AG10803 (cell line): ENCODE measurements around the gene OR8J3.

Source experiments
- DNase-seq: peaks from one replicate; pipeline ENCODE4 v3.0.0; 2010; ENCODE audit warnings: low read depth
- H3K4me3 ChIP-seq: 2 replicates; pipeline ENCODE4 v1.5.1; 2011; ENCODE audit warnings: mild to moderate bottlenecking, low read length, control low read depth
- TF ChIP-seq, protein P1 (sequence below): conservative IDR thresholded peaks from 2 replicates; pipeline ENCODE4 v1.5.1; 2011; ENCODE audit warnings: mild to moderate bottlenecking, low read length, control low read depth, inconsistent platforms

OR8J3 gene, protein sequence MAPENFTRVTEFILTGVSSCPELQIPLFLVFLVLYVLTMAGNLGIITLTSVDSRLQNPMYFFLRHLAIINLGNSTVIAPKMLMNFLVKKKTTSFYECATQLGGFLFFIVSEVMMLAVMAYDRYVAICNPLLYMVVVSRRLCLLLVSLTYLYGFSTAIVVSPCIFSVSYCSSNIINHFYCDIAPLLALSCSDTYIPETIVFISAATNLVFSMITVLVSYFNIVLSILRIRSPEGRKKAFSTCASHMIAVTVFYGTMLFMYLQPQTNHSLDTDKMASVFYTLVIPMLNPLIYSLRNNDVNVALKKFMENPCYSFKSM

DNA sequence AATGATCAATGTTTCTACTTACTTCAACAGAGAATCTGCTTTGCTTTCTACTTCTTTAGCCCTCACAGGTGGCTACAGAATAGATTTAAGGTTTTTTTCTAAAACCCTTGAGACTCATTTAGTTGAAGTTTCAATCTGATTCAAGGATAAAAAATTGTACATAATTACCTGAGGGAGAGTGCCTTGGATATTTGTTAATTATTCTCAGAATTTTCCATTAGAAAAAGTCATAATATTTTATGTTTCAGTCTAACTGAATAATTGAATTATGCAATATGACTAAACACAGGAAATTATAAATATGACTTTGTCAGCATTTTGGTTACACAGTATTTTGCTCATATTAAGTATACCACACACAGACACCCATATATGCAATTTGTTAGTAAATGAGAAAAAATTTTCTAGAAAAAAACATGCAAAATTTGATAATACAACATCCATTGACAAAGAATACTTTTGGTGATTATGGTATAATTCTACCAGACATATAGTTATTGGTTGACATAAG lies at the start of gene OR8J3:
Gene OR8J3, minus strand, starts transcription at position 51 of the 511 bp plus-strand sequence. CDS start 2,483 bp downstream, outside the sequence.
- TF ChIP-seq, protein P1, sequence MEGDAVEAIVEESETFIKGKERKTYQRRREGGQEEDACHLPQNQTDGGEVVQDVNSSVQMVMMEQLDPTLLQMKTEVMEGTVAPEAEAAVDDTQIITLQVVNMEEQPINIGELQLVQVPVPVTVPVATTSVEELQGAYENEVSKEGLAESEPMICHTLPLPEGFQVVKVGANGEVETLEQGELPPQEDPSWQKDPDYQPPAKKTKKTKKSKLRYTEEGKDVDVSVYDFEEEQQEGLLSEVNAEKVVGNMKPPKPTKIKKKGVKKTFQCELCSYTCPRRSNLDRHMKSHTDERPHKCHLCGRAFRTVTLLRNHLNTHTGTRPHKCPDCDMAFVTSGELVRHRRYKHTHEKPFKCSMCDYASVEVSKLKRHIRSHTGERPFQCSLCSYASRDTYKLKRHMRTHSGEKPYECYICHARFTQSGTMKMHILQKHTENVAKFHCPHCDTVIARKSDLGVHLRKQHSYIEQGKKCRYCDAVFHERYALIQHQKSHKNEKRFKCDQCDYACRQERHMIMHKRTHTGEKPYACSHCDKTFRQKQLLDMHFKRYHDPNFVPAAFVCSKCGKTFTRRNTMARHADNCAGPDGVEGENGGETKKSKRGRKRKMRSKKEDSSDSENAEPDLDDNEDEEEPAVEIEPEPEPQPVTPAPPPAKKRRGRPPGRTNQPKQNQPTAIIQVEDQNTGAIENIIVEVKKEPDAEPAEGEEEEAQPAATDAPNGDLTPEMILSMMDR = no peak
- H3K4me3 ChIP-seq = no peak within 1 kb of the TSS

DNA sequence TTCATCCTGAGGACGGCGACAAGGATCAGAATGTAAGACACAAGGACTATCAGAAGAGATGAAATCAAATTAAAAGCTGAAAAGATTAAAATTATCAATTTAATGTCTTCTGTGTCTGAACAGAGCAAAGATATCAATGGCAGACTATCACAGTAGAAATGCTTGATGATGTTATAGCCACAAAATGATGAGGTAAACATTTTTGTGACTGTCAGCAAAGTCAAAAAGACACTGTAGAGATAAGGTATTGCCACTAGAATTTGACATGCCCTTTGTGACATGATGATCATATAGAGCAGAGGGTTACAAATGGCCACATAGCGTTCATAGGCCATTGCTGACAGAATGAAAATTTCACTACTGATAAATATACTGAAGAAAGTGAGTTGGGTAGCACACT lies 48.6 kb upstream of the OR8J3 start:
- H3K4me3 ChIP-seq = no peak overlapping the region
- TF ChIP-seq, protein P1 = no peak
- DNase-seq = no peak

More for the DNA sequence above, at the start of gene OR8J3:
- DNase-seq = no peak

DNA sequence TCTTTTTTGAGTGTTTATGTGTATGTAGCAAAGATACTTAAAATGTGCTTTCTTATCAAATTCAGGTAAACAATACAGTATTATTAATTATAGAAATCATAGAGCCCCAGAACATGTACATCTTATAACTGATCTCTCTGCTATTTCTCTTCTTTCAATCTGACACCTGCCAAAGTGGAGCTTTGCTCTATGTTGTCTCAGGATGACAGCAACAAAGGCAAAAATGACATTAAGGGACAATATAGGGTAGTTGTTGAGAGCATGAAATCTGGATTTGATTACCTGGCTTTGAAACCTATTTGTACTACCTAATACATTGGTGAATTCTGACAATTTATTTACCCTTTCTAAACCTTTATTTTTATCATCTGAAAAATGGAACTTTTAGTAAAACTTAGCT lies 43.5 kb upstream of the OR8J3 start:
- DNase-seq = no peak
- TF ChIP-seq, protein P1 = no peak
- H3K4me3 ChIP-seq = no peak overlapping the region

DNA sequence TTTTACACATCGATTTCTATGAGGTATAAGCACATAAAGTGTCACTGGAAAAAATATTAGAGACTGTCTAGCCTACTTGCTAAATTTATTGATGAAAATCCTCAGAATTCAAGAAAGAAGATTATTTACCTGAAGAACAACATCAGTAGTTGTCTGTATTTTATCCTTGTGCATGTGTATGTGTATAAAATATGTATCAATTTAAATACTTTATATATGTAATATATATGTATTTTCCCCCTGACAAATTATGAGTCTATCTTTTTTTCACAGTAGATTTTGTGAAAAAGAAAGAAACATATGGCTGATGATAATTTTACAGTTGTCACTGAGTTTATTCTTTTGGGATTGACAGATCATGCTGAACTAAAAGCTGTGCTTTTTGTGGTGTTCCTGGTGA lies 36.3 kb upstream of the OR8J3 start, which contains the start of gene OR5J2:
Gene OR5J2, plus strand, starts transcription at position 301 of the 400 bp plus-strand sequence. Its CDS starts 0 bp downstream, at position 301.
- DNase-seq = no peak
- H3K4me3 ChIP-seq = no peak within 1 kb of the TSS
- TF ChIP-seq, protein P1 = no peak

DNA sequence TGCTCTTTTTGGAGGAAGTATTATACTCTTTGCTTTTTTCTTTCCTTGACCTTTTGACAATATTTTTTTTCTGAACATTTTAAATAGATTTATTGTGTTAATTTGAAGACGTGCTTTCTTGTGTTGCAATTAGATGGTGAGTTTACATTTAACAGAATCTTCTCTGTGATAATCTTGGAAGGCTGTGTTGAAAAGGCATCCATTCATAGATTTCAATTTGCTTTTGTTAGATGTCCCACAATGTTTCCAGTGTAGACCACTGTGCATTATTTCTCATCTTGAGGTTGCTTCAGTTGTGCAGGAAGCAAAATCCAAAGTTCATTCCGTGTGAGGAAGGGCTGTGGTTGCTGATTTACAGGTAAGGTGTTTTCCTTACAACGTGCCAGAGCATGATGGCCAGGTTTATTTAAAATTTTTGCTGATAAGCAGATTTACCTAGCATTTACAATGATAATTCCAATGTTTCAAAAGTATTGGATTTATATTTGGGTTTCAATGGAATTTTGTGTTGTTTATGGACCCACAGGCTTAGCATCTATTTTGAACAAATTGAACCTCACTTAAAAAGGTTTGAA lies 32.3 kb upstream of the OR8J3 start:
- TF ChIP-seq, protein P1 = no peak
- no peak overlapping the region for H3K4me3 ChIP-seq
- DNase-seq = no peak

DNA sequence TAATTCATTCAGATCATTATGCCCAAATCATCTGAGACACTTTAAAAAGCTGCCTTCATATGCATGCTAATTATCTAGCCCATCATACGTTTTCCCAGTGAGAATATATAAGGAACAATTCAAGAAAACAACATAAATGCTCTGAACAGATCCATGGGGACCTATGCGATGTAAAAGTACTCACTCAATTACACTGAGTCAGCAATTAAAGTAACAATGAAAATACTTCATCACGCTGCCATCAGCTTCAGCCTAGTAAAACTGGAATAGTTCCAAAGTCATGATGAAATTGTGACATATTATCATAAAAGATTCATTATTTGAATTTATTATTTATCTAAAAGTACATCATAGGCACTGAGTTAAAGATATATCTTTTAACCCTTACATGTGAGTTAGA lies 23.8 kb upstream of the OR8J3 start:
- DNase-seq = no peak
- H3K4me3 ChIP-seq = no peak overlapping the region
- TF ChIP-seq, protein P1 = no peak

DNA sequence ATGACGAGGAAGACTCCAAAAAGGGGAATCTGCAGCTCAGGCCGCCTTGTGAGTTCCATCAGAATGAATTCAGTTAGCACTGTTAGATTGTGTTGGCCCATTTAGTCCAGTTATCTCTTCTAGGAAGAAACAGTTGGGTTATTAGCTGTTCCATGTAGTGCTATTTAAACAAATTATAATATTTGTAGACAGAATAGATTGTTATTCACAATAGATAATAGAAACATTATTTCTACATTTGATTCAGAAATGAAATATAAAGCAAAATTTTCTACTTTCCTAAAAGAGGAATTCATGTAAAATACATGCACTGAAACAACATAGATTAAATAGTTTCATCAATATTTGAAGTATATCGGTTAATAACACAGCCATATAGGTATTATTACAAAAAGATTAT lies 20.2 kb upstream of the OR8J3 start, which contains the start of gene OR8K5:
Gene OR8K5, minus strand, starts transcription at position 101 of the 400 bp plus-strand sequence. Its CDS starts 0 bp downstream, at position 101.
- no peak for DNase-seq
- no peak within 1 kb of the TSS for H3K4me3 ChIP-seq
- TF ChIP-seq, protein P1 = no peak
